Stomach (tissue), 9 donors: ENCODE data around the gene ZNF524. TPM values are rescaled to one million over a fixed set of nuclear protein-coding genes. Genes with fewer than 3 reads are reported as not detected.
"Not testable (repeated sequence)": the region's sequence is repeated elsewhere in the genome, so short reads cannot be mapped to it uniquely, and the experiment has no call there.

Source experiments
- DNase-seq, 2 donors: peaks; one replicate each; pipeline versions ENCODE4 v3.0.0 to v3.0.0-alpha.2; 2013 to 2019
- H3K27ac ChIP-seq, 5 donors: fragments of 200-600 bp in 4 of 5; sonication (generic) in 4 of 5; one replicate each; pipeline ENCODE4 v1.5.1; 2013 to 2019; ENCODE audit warnings: mild to moderate bottlenecking in 1 of 5, moderate library complexity in 1 of 5
- H3K27me3 ChIP-seq, 3 donors: fragments of 200-600 bp; sonication (generic); one replicate each; pipeline ENCODE4 v1.5.1; 2017 to 2019; ENCODE audit warnings: mixed run types in 1 of 3
- H3K36me3 ChIP-seq, 4 donors: fragments of 200-600 bp; sonication (generic); 1 replicate in 3 of 4; 2 replicates in 1 of 4; pipeline ENCODE4 v1.5.1; 2016 to 2019
- H3K4me1 ChIP-seq, 4 donors: fragments of 200-600 bp; sonication (generic); one replicate each; pipeline ENCODE4 v1.5.1; 2016 to 2019
- H3K4me3 ChIP-seq, 4 donors: fragments of 200-600 bp; sonication (generic) in 3 of 4; one replicate each; pipeline ENCODE4 v1.5.1; 2016 to 2019; ENCODE audit warnings: mild to moderate bottlenecking in 1 of 4
- H3K9me3 ChIP-seq, 4 donors: fragments of 200-600 bp; sonication (generic); one replicate each; pipeline ENCODE4 v1.5.1; 2016 to 2019
- CTCF ChIP-seq, 7 experiments: fragments of 450-650 bp in 4 of 7; fragments of 200-600 bp in 3 of 7; sonication (generic) in 3 of 7; IDR thresholded peaks; one replicate each; pipeline ENCODE4 v1.5.1; 2016 to 2019; ENCODE audit warnings: antibody characterized with exemption in 7 of 7, control low read depth in 2 of 7, mild to moderate bottlenecking in 1 of 7
- EP300 ChIP-seq: sonication (generic); formaldehyde crosslinking; IDR thresholded peaks from one replicate; pipeline ENCODE4 v1.6.1; 2017; ENCODE audit warnings: antibody characterized with exemption
- POLR2A ChIP-seq, 4 donors: fragments of 450-650 bp; IDR thresholded peaks; one replicate each; pipeline ENCODE4 v1.6.1; 2016; ENCODE audit warnings: antibody characterized with exemption in 4 of 4, control low read depth in 2 of 4, mild to moderate bottlenecking in 1 of 4, moderate library complexity in 1 of 4
- POLR2AphosphoS5 ChIP-seq, 3 donors: sonication (generic); formaldehyde crosslinking; IDR thresholded peaks; one replicate each; pipeline ENCODE4 v1.6.1; 2016; ENCODE audit warnings: antibody characterized with exemption in 3 of 3
- WGBS, 5 donors: extraction: QIAGEN DNeasy Blood & Tissue Kit in 3 of 5; methylation state at CpG; one replicate each; pipeline versions ENCODE4 v1.1.5 to v1.1.7; 2013 to 2018; 5-methylcytosine and 5-hydroxymethylcytosine counted together
- intact Hi-C: fragments of 100-400 bp; cut with DNase I; formaldehyde crosslinking; loops from one replicate; pipeline ENCODE4 v1.15.1; 2023; ENCODE audit warnings: low total_unique reads
- polyA plus RNA-seq, 3 donors: library from polyadenylated mRNA; stranded (reverse); fragments of 200-250 nt; gene quantifications; one replicate each; pipeline ENCODE4 v1.2.3, GENCODE V29; 2013
- total RNA-seq, 5 donors: library from RNA; depleted of rRNA; stranded (reverse); fragments of >200 nt; gene quantifications; one replicate each; pipeline versions ENCODE4 v1.1.0 to v1.2.3, GENCODE V29; 2014 to 2016
- donor health status: healthy with polysubstance abuse.
- donor health status: Bipolar disorder and iron deficiency.
- donor health status: healthy.

Gene ZNF524
- total and polyA plus RNA-seq, 8 donors, result 2.9 to 70.7 (median 53.6) TPM

- Histone ChIP-seq H3K4me3 (peak within 1 kb of the TSS; percentile 73 to 95 (median 82)), H3K36me3 (peaks cover 16 to 31% (median 29%) of the 10 kb centered on the region in 4 donors), H3K9me3 (no peaks in the 10 kb centered on the region), H3K27me3 (peaks cover 0 to 3% (median 0%) of the 10 kb centered on the region in 3 donors), H3K4me1 (peaks cover 24 to 41% (median 35%) of the 10 kb centered on the region in 4 donors), H3K27ac (peak within 1 kb of the TSS; percentile 92 to 96 (median 93))
- peak; percentile 89 to 96 for DNase-seq
- TF ChIP-seq POLR2AphosphoS5 (IDR thresholded peaks at IDR 0.05), result peak; percentile 42 to 89 (median 45)
- TF ChIP-seq EP300, result no peak
- intact Hi-C loops, result no loop called here
- 0 to 2% (median 0%) methylated on average over 14 to 24 of the region's 24 CpGs for WGBS, 5 donors
Observed at GRCh38 chr19:55580628-55581144, 19.4 kb upstream of the ZNF524 start, which contains the start of gene ZNF579. ZNF579 (minus strand) TSS chr19:55580848; CDS start chr19:55579639, 1,209 bp downstream.

GRCh38 chr19:55581145-55581822, 18.8 kb upstream of the ZNF524 start:
- TF ChIP-seq EP300 (no peak), CTCF (IDR thresholded peaks at IDR 0.05) (no peak), POLR2A (IDR thresholded peaks at IDR 0.05) (no peak), POLR2AphosphoS5 (IDR thresholded peaks at IDR 0.05) (no peak)
- Histone ChIP-seq H3K27me3 (peaks cover 0 to 9% (median 0%) of the 10 kb centered on the region in 3 donors), H3K4me3 (peak overlapping the region; percentile 73 to 95 (median 82)), H3K4me1 (peaks cover 30 to 47% (median 41%) of the 10 kb centered on the region in 4 donors), H3K9me3 (no peaks in the 10 kb centered on the region), H3K36me3 (peaks cover 16 to 31% (median 29%) of the 10 kb centered on the region in 4 donors), H3K27ac (peak overlapping the region; percentile 92 to 96 (median 93))
- intact Hi-C loops, result no loop called here
- DNase-seq, result peak; percentile 40 to 43
- WGBS, 5 donors, result 13 to 29% (median 20%) methylated on average over 10 to 12 of the region's 12 CpGs

- Histone ChIP-seq H3K27ac (peak overlapping the region; percentile 92 to 96 (median 93)), H3K9me3 (no peaks in the 10 kb centered on the region), H3K36me3 (peaks cover 16 to 27% (median 25%) of the 10 kb centered on the region in 4 donors), H3K4me1 (peaks cover 36 to 53% (median 47%) of the 10 kb centered on the region in 4 donors), H3K27me3 (peaks cover 0 to 11% (median 0%) of the 10 kb centered on the region in 3 donors), H3K4me3 (peak overlapping the region in 2 of 4 donors; percentile 73 to 90)
- TF ChIP-seq EP300 (no peak), CTCF (IDR thresholded peaks at IDR 0.05) (no peak), POLR2AphosphoS5 (IDR thresholded peaks at IDR 0.05) (no peak)
- intact Hi-C loops, result no loop called here
- DNase-seq, result peak in 1 of 2 donors; percentile 56
- WGBS, 5 donors, result 9 to 25% (median 14%) methylated on average over 6 of the region's 6 CpGs
Observed at GRCh38 chr19:55581823-55582223, 18.3 kb upstream of the ZNF524 start.

- DNase-seq, intact Hi-C loops, H3K4me3 ChIP-seq, H3K9me3 ChIP-seq: not testable (repeated sequence)
- Histone ChIP-seq H3K36me3 (peaks cover 16 to 22% (median 20%) of the 10 kb centered on the region in 4 donors), H3K27ac (peak overlapping the region; percentile 54 to 95 (median 92)), H3K4me1 (peaks cover 36 to 57% (median 51%) of the 10 kb centered on the region in 4 donors), H3K27me3 (peaks cover 0 to 15% (median 0%) of the 10 kb centered on the region in 3 donors)
- WGBS, 5 donors, result 54 to 70% (median 56%) methylated on average over 4 of the region's 4 CpGs
Observed at GRCh38 chr19:55582284-55582683, 17.8 kb upstream of the ZNF524 start.

GRCh38 chr19:55583897-55584296, 16.2 kb upstream of the ZNF524 start:
- H3K36me3 ChIP-seq, H3K4me3 ChIP-seq, H3K27ac ChIP-seq, intact Hi-C loops, DNase-seq, H3K9me3 ChIP-seq: not testable (repeated sequence)
- Histone ChIP-seq H3K27me3 (peaks cover 0 to 15% (median 0%) of the 10 kb centered on the region in 3 donors), H3K4me1 (peaks cover 36 to 60% (median 54%) of the 10 kb centered on the region in 4 donors)
- 76 to 86% (median 82%) methylated on average over 8 of the region's 8 CpGs for WGBS, 5 donors
